Endothelial cell of umbilical vein (primary cell): ENCODE data around the gene ZNF174. TPM values are rescaled to one million over a fixed set of nuclear protein-coding genes. Genes with fewer than 3 reads are reported as not detected.

Source experiments
- BruUV-seq: library from RNA; stranded (reverse); fragments of 400-500 nt; replicated peaks from 2 replicates; lab custom pipeline; 2021; lab: Mats Ljungman, UMichigan
- CTCF ChIA-PET: fragments of 300-600, 350-600 bp; sonication (Branson Sonifier 250); formaldehyde crosslinking; loops from one replicate; lab custom pipeline; 2021; ENCODE audit warnings: antibody characterized with exemption, inconsistent platforms; lab: Charles Lee
- POLR2A ChIA-PET: fragments of 300-600, 350-600 bp; sonication (Branson Sonifier 250); formaldehyde crosslinking; loops from one replicate; lab custom pipeline; 2021; ENCODE audit warnings: antibody characterized with exemption, inconsistent platforms; lab: Charles Lee
- DNase-seq: peaks from one replicate; pipeline ENCODE4 v3.0.0-alpha.2; 2011; ENCODE audit warnings: low read depth, low spot score
- FAIRE-seq: peaks from 2 replicates; lab custom pipeline; 2011; peaks lifted over from hg19 to GRCh38; lab: Jason Lieb, UNC
- H2AFZ ChIP-seq: 2 replicates; pipeline ENCODE4 v1.6.0; 2012; ENCODE audit warnings: low read depth, low read length, control low read depth, inconsistent platforms
- H3K27ac ChIP-seq: 2 replicates; pipeline ENCODE4 v1.5.1; 2011; ENCODE audit warnings: low read depth, mild to moderate bottlenecking, control low read depth, low read length, moderate library complexity; ENCODE audit not compliant: insufficient read depth
- H3K27me3 ChIP-seq, 2 experiments: 2 replicates each; pipeline versions ENCODE4 v1.6.0 to v1.6.1; 2011; ENCODE audit warnings: low read length in 2 of 2, mixed read lengths in 1 of 2; ENCODE audit not compliant: control insufficient read depth in 2 of 2, insufficient read depth in 2 of 2
- H3K36me3 ChIP-seq, 2 experiments: 2 replicates in 1 of 2; 3 replicates in 1 of 2; pipeline ENCODE4 v1.5.1; 2011; ENCODE audit warnings: low read length in 2 of 2, mild to moderate bottlenecking in 1 of 2, moderate library complexity in 1 of 2; ENCODE audit not compliant: control insufficient read depth in 2 of 2, insufficient read depth in 2 of 2; ENCODE audit errors: extremely low read depth in 1 of 2
- H3K4me1 ChIP-seq: 3 replicates; pipeline ENCODE4 v1.5.1; 2011; ENCODE audit warnings: mild to moderate bottlenecking, low read length; ENCODE audit not compliant: control insufficient read depth, insufficient read depth; ENCODE audit errors: extremely low read depth
- H3K4me2 ChIP-seq: 2 replicates; pipeline ENCODE4 v1.6.1; 2011; ENCODE audit warnings: low read length, control low read depth, mixed read lengths; ENCODE audit not compliant: insufficient read depth
- H3K4me3 ChIP-seq, 3 experiments: fragments of 200-600 bp in 1 of 3; sonication (generic), shearing (Covaris generic) in 1 of 3; replicated peaks in 1 of 3; 2 replicates each; pipeline ENCODE4 v1.5.1; 2011 to 2016; ENCODE audit warnings: control low read depth in 3 of 3, low read length in 3 of 3, mild to moderate bottlenecking in 2 of 3, inconsistent platforms in 1 of 3, low read depth in 1 of 3, moderate library complexity in 1 of 3; ENCODE audit not compliant: insufficient read depth in 1 of 3
- H3K79me2 ChIP-seq: 2 replicates; pipeline ENCODE4 v1.6.0; 2012; ENCODE audit warnings: low read length, inconsistent platforms; ENCODE audit not compliant: control insufficient read depth, insufficient read depth
- H3K9ac ChIP-seq: replicated peaks from 2 replicates; pipeline ENCODE3; 2011; ENCODE audit warnings: low read length, control low read depth; ENCODE audit not compliant: insufficient read depth; ENCODE audit errors: extremely low read depth
- H3K9me1 ChIP-seq: replicated peaks from 3 replicates; pipeline ENCODE4 v1.6.0; 2011; ENCODE audit warnings: mild to moderate bottlenecking, low read length; ENCODE audit not compliant: control insufficient read depth, insufficient read depth; ENCODE audit errors: extremely low read depth
- H3K9me3 ChIP-seq: replicated peaks from 2 replicates; pipeline ENCODE4 v1.5.1; 2012; ENCODE audit warnings: low read length, inconsistent platforms; ENCODE audit not compliant: control insufficient read depth, insufficient read depth
- H4K20me1 ChIP-seq: replicated peaks from 2 replicates; pipeline ENCODE3; 2011; ENCODE audit warnings: mild to moderate bottlenecking, low read length; ENCODE audit not compliant: control insufficient read depth, insufficient read depth; ENCODE audit errors: extremely low read depth
- GATA2 ChIP-seq: IDR thresholded peaks from 2 replicates; pipeline ENCODE4 v1.7.0; 2011; ENCODE audit warnings: low read depth, mild to moderate bottlenecking, moderate library complexity, mixed read lengths, low read length; ENCODE audit not compliant: insufficient read length, insufficient read depth
- POLR2A ChIP-seq: IDR thresholded peaks from 2 replicates; pipeline ENCODE4 v1.6.1; 2012; ENCODE audit warnings: low read depth, mild to moderate bottlenecking, control low read depth, low read length
- POLR2AphosphoS5 ChIP-seq: IDR thresholded peaks from 2 replicates; pipeline ENCODE4 v1.6.1; 2012; ENCODE audit warnings: low read depth, mild to moderate bottlenecking, control low read depth, low read length, moderate library complexity; ENCODE audit not compliant: insufficient read depth
- dilution Hi-C: fragments of 300-500 bp; cut with MboI; formaldehyde crosslinking; loops from one replicate; pipeline ENCODE4 v1.15.0; 2019; ENCODE audit warnings: low sequenced_read_pairs; ENCODE audit not compliant: extremely low pct_ligation_motif_present
- intact Hi-C: fragments of 100-400 bp; cut with micrococcal nuclease; formaldehyde crosslinking; loops from one replicate; pipeline ENCODE4 v1.10.0; 2022
- polyA plus RNA-seq, 4 experiments: library from polyadenylated mRNA; depleted of rRNA in 3 of 4; stranded (reverse) in 3 of 4; unstranded in 1 of 4; fragments of >200 nt; gene quantifications; 2 replicates each; pipeline versions ENCODE4 v1.2.1 to v1.2.3, GENCODE V29; 2011 to 2012; ENCODE audit warnings: missing spikeins in 1 of 4
- total RNA-seq: library from RNA; stranded (reverse); gene quantifications from 2 replicates; pipeline ENCODE4 v1.2.3, GENCODE V29; 2021
- TF ChIP-seq, protein P1 (sequence below), 2 donors: IDR thresholded peaks; 1 replicate in 1 of 2; 2 replicates in 1 of 2; pipeline ENCODE4 v1.5.1; 2011; ENCODE audit warnings: low read length in 2 of 2, mild to moderate bottlenecking in 2 of 2, moderate library complexity in 2 of 2, control low read depth in 1 of 2, inconsistent platforms in 1 of 2, low read depth in 1 of 2; ENCODE audit not compliant: insufficient read depth in 1 of 2; ENCODE audit errors: extremely low read depth in 1 of 2
- TF ChIP-seq, protein P2 (sequence below): IDR thresholded peaks from 2 replicates; pipeline ENCODE4 v1.6.1; 2011; ENCODE audit not compliant: insufficient read depth, insufficient read length

ZNF174 gene
- total and polyA plus RNA-seq, 2 donors (not counting 3 experiments of a cell fraction or from before 2014, with no cell fraction given), result 7.1 to 9.1 TPM

GRCh38 chr16:3364774-3365427 is 36.1 kb upstream of the ZNF174 start:
- no peaks in the 10 kb centered on the region for H3K27me3 ChIP-seq
- no peaks in the 10 kb centered on the region for H3K36me3 ChIP-seq
- H3K4me1 ChIP-seq, result peaks cover 2% of the 10 kb centered on the region
- no TSS peak for BruUV-seq
- DNase-seq, result peak; percentile 95
- ChIA-PET CTCF (interaction anchor here (1.0 to 1.6 kb wide), 3 partner anchors 35 to 98 kb away, joined by 3 to 5 read pairs (median 3); no protein-coding TSS in a partner anchor), POLR2A (interaction anchor here (0.8 to 0.9 kb wide), 2 partner anchors 36 to 79 kb away, joined by 3 to 5 read pairs; partner anchors contain the start of genes ZNF174 and ZSCAN32)
- peak; percentile 97 for FAIRE-seq
- peak overlapping the region; percentile 25 to 68 (median 57) for H3K4me3 ChIP-seq
- no peaks in the 10 kb centered on the region for H3K9me1 ChIP-seq
- H3K9ac ChIP-seq, result peak overlapping the region; percentile 72
- intact Hi-C loops, result loop anchor here (2.0 to 5.0 kb wide), 2 partner anchors 37 to 136 kb away; partner anchors contain the start of genes CLUAP1, ZNF174 and ZSCAN32
- no peaks in the 10 kb centered on the region for H3K79me2 ChIP-seq
- peak overlapping the region; percentile 66 for H2AFZ ChIP-seq
- dilution Hi-C loops, result no loop called here
- no peaks in the 10 kb centered on the region for H4K20me1 ChIP-seq
- H3K27ac ChIP-seq, result peak overlapping the region; percentile 71
- peak overlapping the region; percentile 88 for H3K4me2 ChIP-seq
- H3K9me3 ChIP-seq, result no peaks in the 10 kb centered on the region
- TF ChIP-seq POLR2A, result peak; percentile 47
- TF ChIP-seq, protein P1, sequence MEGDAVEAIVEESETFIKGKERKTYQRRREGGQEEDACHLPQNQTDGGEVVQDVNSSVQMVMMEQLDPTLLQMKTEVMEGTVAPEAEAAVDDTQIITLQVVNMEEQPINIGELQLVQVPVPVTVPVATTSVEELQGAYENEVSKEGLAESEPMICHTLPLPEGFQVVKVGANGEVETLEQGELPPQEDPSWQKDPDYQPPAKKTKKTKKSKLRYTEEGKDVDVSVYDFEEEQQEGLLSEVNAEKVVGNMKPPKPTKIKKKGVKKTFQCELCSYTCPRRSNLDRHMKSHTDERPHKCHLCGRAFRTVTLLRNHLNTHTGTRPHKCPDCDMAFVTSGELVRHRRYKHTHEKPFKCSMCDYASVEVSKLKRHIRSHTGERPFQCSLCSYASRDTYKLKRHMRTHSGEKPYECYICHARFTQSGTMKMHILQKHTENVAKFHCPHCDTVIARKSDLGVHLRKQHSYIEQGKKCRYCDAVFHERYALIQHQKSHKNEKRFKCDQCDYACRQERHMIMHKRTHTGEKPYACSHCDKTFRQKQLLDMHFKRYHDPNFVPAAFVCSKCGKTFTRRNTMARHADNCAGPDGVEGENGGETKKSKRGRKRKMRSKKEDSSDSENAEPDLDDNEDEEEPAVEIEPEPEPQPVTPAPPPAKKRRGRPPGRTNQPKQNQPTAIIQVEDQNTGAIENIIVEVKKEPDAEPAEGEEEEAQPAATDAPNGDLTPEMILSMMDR (IDR thresholded peaks at IDR 0.05; ENCODE audit: extremely low read depth in 1 of 2, insufficient read depth in 1 of 2, low read depth in 1 of 2, low read length in 2 of 2), result no peak
- no peak for TF ChIP-seq GATA2
- no peak for TF ChIP-seq POLR2AphosphoS5
- TF ChIP-seq, protein P2, sequence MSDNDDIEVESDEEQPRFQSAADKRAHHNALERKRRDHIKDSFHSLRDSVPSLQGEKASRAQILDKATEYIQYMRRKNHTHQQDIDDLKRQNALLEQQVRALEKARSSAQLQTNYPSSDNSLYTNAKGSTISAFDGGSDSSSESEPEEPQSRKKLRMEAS, result peak; percentile 33
